AG09309 (cell line): ENCODE data around the gene PRKG2.
"Not testable (repeated sequence)": the region's sequence is repeated elsewhere in the genome, so short reads cannot be mapped to it uniquely, and the experiment has no call there.

Source experiments
- DNase-seq: peaks from one replicate; pipeline ENCODE4 v3.0.0-alpha.2; 2010; ENCODE audit warnings: low read depth
- H3K4me3 ChIP-seq: 2 replicates; pipeline ENCODE4 v1.5.1; 2011; ENCODE audit warnings: mild to moderate bottlenecking, low read depth, low read length, moderate library complexity; ENCODE audit not compliant: control insufficient read depth
- CTCF ChIP-seq: IDR thresholded peaks from 2 replicates; pipeline ENCODE4 v1.5.1; 2011; ENCODE audit warnings: mild to moderate bottlenecking, low read depth, low read length, inconsistent platforms; ENCODE audit not compliant: insufficient read depth, control insufficient read depth; ENCODE audit errors: missing control alignments

PRKG2 gene

GRCh38 chr4:81165861-81166430 is 49.1 kb downstream of the PRKG2 start:
- no peak for DNase-seq
- no peak overlapping the region for H3K4me3 ChIP-seq
- TF ChIP-seq CTCF = no peak

- H3K4me3 ChIP-seq = no peak overlapping the region
- TF ChIP-seq CTCF = no peak
- DNase-seq = no peak
Observed at GRCh38 chr4:81164623-81165416, 50.2 kb downstream of the PRKG2 start.

- TF ChIP-seq CTCF = no peak
- H3K4me3 ChIP-seq = no peak overlapping the region
- DNase-seq = no peak
Observed at GRCh38 chr4:81164126-81164525, 50.9 kb downstream of the PRKG2 start.

- TF ChIP-seq CTCF = no peak
- H3K4me3 ChIP-seq = no peak overlapping the region
- DNase-seq = no peak
Observed at GRCh38 chr4:81162752-81163458, 52.1 kb downstream of the PRKG2 start.

- H3K4me3 ChIP-seq = peak overlapping the region; percentile 20
Observed at GRCh38 chr4:81153714-81154323, 61.2 kb downstream of the PRKG2 start.

GRCh38 chr4:81152839-81153713 is 61.9 kb downstream of the PRKG2 start:
- TF ChIP-seq CTCF = no peak
- H3K4me3 ChIP-seq = no peak overlapping the region

More at GRCh38 chr4:81153714-81154323, 61.2 kb downstream of the PRKG2 start:
- DNase-seq = not testable (repeated sequence)

More at GRCh38 chr4:81152839-81153713, 61.9 kb downstream of the PRKG2 start:
- DNase-seq = no peak
